Measurements from ENCODE around the gene GEMIN5. TPM values are rescaled to one million over a fixed set of nuclear protein-coding genes. Genes with fewer than 3 reads are reported as not detected.

GEMIN5 gene
- total RNA-seq, 6 experiments from 2014 or later: 5.7 to 11.3 (median 7.5) TPM

- TF ChIP-seq CTCF (IDR thresholded peaks at IDR 0.05) (no peak), POLR2A (IDR thresholded peaks at IDR 0.05) (no peak)
- Histone ChIP-seq H3K36me3 (peaks cover 0 to 23% (median under 1%) of the 10 kb centered on the region in 4 donors), H3K4me1 (peaks cover 0 to 14% (median 4%) of the 10 kb centered on the region in 4 donors), H3K9me3 (no peaks in the 10 kb centered on the region), H3K27me3 (no peaks in the 10 kb centered on the region), H3K27ac (no peak overlapping the region), H3K4me3 (no peak overlapping the region)
- no peak for DNase-seq
- ATAC-seq: no peak
- intact Hi-C loops (cut with DNase I): no loop called here
- 67% methylated on average over 5 of the region's 5 CpGs for WGBS (ENCODE audit: insufficient coverage, low coverage, low lambda C conversion rate, missing lambda C conversion rate)
Observed at GRCh38 chr5:154865466-154866184, 72.4 kb downstream of the GEMIN5 start.

GRCh38 chr5:154863291-154864080 is 74.5 kb downstream of the GEMIN5 start:
- H3K27ac ChIP-seq: no peak overlapping the region
- H3K4me1 ChIP-seq: peaks cover 0 to 29% (median 4%) of the 10 kb centered on the region in 4 donors
- TF ChIP-seq POLR2A (IDR thresholded peaks at IDR 0.05): no peak
- TF ChIP-seq CTCF (IDR thresholded peaks at IDR 0.05): no peak
- H3K9me3 ChIP-seq: no peaks in the 10 kb centered on the region
- no peak for ATAC-seq
- peaks cover 0 to 15% (median 0%) of the 10 kb centered on the region in 4 donors for H3K36me3 ChIP-seq
- no peaks in the 10 kb centered on the region for H3K27me3 ChIP-seq
- H3K4me3 ChIP-seq: no peak overlapping the region
- intact Hi-C loops (cut with DNase I): no loop called here
- no peak for DNase-seq
- 75% methylated on average over 5 of the region's 7 CpGs for WGBS (ENCODE audit: insufficient coverage, low coverage, low lambda C conversion rate, missing lambda C conversion rate)

- Histone ChIP-seq H3K27me3 (no peaks in the 10 kb centered on the region), H3K36me3 (peaks cover 0 to 15% (median 0%) of the 10 kb centered on the region in 4 donors), H3K4me1 (peaks cover 0 to 29% (median 4%) of the 10 kb centered on the region in 4 donors), H3K4me3 (no peak overlapping the region), H3K9me3 (no peaks in the 10 kb centered on the region), H3K27ac (no peak overlapping the region)
- WGBS (ENCODE audit: insufficient coverage, low coverage, low lambda C conversion rate, missing lambda C conversion rate): 65% methylated on average over 2 of the region's 2 CpGs
- TF ChIP-seq POLR2A (IDR thresholded peaks at IDR 0.05): no peak
- no peak for TF ChIP-seq CTCF (IDR thresholded peaks at IDR 0.05)
- intact Hi-C loops (cut with DNase I): no loop called here
- DNase-seq: no peak
- no peak for ATAC-seq
Observed at GRCh38 chr5:154862766-154863165, 75.2 kb downstream of the GEMIN5 start.

GRCh38 chr5:154861946-154862345 is 76.1 kb downstream of the GEMIN5 start:
- DNase-seq: no peak
- H3K9me3 ChIP-seq: no peaks in the 10 kb centered on the region
- no peak overlapping the region for H3K4me3 ChIP-seq
- ATAC-seq: no peak
- WGBS (ENCODE audit: insufficient coverage, low coverage, low lambda C conversion rate, missing lambda C conversion rate): 66% methylated on average over 8 of the region's 8 CpGs
- H3K27ac ChIP-seq: no peak overlapping the region
- H3K4me1 ChIP-seq: peaks cover 0 to 31% (median 4%) of the 10 kb centered on the region in 4 donors
- no peaks in the 10 kb centered on the region for H3K27me3 ChIP-seq
- intact Hi-C loops (cut with DNase I): no loop called here
- H3K36me3 ChIP-seq: peaks cover 0 to 15% (median 0%) of the 10 kb centered on the region in 4 donors
- no peak for TF ChIP-seq CTCF (IDR thresholded peaks at IDR 0.05)
- TF ChIP-seq POLR2A (IDR thresholded peaks at IDR 0.05): no peak

Data from right lobe of liver (tissue), 6 donors.